WTC11 (cell line): Measurements from ENCODE around the gene ADAM29.

ENCODE experiments used
- TF ChIP-seq, protein P1 (sequence below): fragments of 200-600 bp; IDR thresholded peaks from 2 replicates; pipeline ENCODE4 v1.8.0; 2022; ENCODE audit warnings: antibody characterized with exemption
- TF ChIP-seq, protein P2 (sequence below): sonication (generic); formaldehyde crosslinking; IDR thresholded peaks from 2 replicates; pipeline ENCODE4 v1.8.1; 2023; ENCODE audit warnings: mild to moderate bottlenecking, moderate library complexity, missing genetic modification reagents

GRCh38 chr4:174910271-174910670 lies 7.9 kb upstream of the ADAM29 start:
- TF ChIP-seq, protein P1, sequence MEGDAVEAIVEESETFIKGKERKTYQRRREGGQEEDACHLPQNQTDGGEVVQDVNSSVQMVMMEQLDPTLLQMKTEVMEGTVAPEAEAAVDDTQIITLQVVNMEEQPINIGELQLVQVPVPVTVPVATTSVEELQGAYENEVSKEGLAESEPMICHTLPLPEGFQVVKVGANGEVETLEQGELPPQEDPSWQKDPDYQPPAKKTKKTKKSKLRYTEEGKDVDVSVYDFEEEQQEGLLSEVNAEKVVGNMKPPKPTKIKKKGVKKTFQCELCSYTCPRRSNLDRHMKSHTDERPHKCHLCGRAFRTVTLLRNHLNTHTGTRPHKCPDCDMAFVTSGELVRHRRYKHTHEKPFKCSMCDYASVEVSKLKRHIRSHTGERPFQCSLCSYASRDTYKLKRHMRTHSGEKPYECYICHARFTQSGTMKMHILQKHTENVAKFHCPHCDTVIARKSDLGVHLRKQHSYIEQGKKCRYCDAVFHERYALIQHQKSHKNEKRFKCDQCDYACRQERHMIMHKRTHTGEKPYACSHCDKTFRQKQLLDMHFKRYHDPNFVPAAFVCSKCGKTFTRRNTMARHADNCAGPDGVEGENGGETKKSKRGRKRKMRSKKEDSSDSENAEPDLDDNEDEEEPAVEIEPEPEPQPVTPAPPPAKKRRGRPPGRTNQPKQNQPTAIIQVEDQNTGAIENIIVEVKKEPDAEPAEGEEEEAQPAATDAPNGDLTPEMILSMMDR: no peak
- TF ChIP-seq, protein P2, sequence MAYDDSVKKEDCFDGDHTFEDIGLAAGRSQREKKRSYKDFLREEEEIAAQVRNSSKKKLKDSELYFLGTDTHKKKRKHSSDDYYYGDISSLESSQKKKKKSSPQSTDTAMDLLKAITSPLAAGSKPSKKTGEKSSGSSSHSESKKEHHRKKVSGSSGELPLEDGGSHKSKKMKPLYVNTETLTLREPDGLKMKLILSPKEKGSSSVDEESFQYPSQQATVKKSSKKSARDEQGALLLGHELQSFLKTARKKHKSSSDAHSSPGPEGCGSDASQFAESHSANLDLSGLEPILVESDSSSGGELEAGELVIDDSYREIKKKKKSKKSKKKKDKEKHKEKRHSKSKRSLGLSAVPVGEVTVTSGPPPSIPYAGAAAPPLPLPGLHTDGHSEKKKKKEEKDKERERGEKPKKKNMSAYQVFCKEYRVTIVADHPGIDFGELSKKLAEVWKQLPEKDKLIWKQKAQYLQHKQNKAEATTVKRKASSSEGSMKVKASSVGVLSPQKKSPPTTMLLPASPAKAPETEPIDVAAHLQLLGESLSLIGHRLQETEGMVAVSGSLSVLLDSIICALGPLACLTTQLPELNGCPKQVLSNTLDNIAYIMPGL (CRISPR knock-in tag): no peak
